Cardiac muscle cell (in vitro differentiated cells and primary cell): Measurements from ENCODE around the gene ROM1. TPM values are rescaled to one million over a fixed set of nuclear protein-coding genes. Genes with fewer than 3 reads are reported as not detected.

Source experiments
- DNase-seq, 2 donors: peaks; one replicate each; pipeline versions ENCODE4 v3.0.0 to v3.0.0-alpha.2; 2010 to 2017; ENCODE audit warnings: low read depth in 1 of 2, low spot score in 1 of 2
- H3K27ac ChIP-seq: fragments of 200-600 bp; sonication (generic); 2 replicates; pipeline ENCODE4 v1.5.1; 2016
- H3K27me3 ChIP-seq: fragments of 200-600 bp; sonication (generic); 2 replicates; pipeline ENCODE4 v1.6.0; 2016; ENCODE audit warnings: control low read depth
- H3K36me3 ChIP-seq: fragments of 200-600 bp; sonication (generic); 2 replicates; pipeline ENCODE4 v1.5.1; 2016; ENCODE audit warnings: control low read depth
- H3K4me1 ChIP-seq: fragments of 200-600 bp; sonication (generic); 2 replicates; pipeline ENCODE4 v1.8.1; 2017; ENCODE audit warnings: low read depth, mild to moderate bottlenecking, mixed run types
- H3K4me3 ChIP-seq: fragments of 200-600 bp; sonication (generic); 2 replicates; pipeline ENCODE4 v1.5.1; 2016; ENCODE audit warnings: mild to moderate bottlenecking
- H3K9me3 ChIP-seq: fragments of 200-600 bp; sonication (generic); 2 replicates; pipeline ENCODE4 v1.5.1; 2017; ENCODE audit warnings: low read depth, mild to moderate bottlenecking, control low read depth
- polyA plus RNA-seq: library from polyadenylated mRNA; unstranded; fragments of >200 nt; fragmentation: Nextera tagmentation; extraction: Ambion mirVana; gene quantifications from 2 replicates; pipeline ENCODE4 v1.2.1, GENCODE V29; 2016
- total RNA-seq: library from RNA; depleted of rRNA; stranded (reverse); fragments of >200 nt; gene quantifications from 2 replicates; pipeline ENCODE4 v1.2.3, GENCODE V29; 2016
- TF ChIP-seq, protein P1 (sequence below): IDR thresholded peaks from 2 replicates; pipeline ENCODE4 v1.5.1; 2012; ENCODE audit warnings: low read depth, mild to moderate bottlenecking, low read length

Gene ROM1
- total and polyA plus RNA-seq, 2 experiments from 2014 or later, result 3.3 to 6.9 TPM

GRCh38 chr11:62588966-62589637 lies 24.0 kb upstream of the ROM1 start:
- no peaks in the 10 kb centered on the region for H3K27me3 ChIP-seq
- peaks cover 10% of the 10 kb centered on the region for H3K4me1 ChIP-seq
- peaks cover 18% of the 10 kb centered on the region for H3K36me3 ChIP-seq
- TF ChIP-seq, protein P1, sequence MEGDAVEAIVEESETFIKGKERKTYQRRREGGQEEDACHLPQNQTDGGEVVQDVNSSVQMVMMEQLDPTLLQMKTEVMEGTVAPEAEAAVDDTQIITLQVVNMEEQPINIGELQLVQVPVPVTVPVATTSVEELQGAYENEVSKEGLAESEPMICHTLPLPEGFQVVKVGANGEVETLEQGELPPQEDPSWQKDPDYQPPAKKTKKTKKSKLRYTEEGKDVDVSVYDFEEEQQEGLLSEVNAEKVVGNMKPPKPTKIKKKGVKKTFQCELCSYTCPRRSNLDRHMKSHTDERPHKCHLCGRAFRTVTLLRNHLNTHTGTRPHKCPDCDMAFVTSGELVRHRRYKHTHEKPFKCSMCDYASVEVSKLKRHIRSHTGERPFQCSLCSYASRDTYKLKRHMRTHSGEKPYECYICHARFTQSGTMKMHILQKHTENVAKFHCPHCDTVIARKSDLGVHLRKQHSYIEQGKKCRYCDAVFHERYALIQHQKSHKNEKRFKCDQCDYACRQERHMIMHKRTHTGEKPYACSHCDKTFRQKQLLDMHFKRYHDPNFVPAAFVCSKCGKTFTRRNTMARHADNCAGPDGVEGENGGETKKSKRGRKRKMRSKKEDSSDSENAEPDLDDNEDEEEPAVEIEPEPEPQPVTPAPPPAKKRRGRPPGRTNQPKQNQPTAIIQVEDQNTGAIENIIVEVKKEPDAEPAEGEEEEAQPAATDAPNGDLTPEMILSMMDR, result peak; percentile 38
- H3K9me3 ChIP-seq, result no peaks in the 10 kb centered on the region
- H3K27ac ChIP-seq, result no peak overlapping the region
- no peak for DNase-seq
- H3K4me3 ChIP-seq, result no peak overlapping the region

DNA sequence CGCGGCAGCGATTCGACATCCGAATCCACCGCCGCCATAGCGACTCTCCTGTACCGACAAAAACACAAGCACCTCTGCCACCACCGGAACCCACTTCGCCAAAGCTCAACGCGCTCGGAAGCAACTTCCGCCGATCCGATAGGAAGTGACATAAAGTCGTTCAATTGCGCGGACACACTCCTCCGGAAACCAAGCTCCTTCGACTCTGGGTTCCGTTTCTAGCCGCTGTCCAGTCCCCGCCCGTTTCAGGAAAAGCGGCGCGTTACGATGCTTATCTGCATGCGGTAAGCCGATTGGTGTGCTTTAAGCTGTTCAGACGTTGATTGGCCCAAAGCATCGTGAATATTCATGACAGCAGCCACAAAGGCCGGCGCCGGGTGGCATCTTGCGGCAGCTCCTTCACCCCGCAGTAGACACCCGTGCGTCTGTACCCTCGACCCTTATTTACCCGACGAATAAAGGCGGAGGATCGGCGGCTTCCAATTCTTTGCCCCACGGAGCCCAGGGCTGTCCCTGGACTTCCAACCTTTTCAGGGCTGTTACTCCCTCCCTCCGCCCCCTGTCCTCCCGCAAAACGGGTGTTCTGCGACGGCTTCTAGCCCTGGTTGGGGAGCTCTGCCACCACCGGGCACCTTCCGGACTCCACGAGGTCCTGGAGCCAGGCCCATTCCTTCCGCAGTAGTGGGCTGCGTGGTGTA lies 21.5 kb upstream of the ROM1 start, which contains the start of gene TUT1:
TSS of gene TUT1 (minus strand) at position 76 of the 698 bp plus-strand sequence. CDS start at position 38, 38 bp downstream.
- TF ChIP-seq, protein P1, result no peak
- DNase-seq, result peak; percentile 99 to 100
- H3K27me3 ChIP-seq, result no peaks in the 10 kb centered on the region
- H3K27ac ChIP-seq, result peak within 1 kb of the TSS; percentile 89
- peaks cover 10% of the 10 kb centered on the region for H3K4me1 ChIP-seq
- H3K36me3 ChIP-seq, result peaks cover 33% of the 10 kb centered on the region
- peak within 1 kb of the TSS; percentile 84 for H3K4me3 ChIP-seq
- no peaks in the 10 kb centered on the region for H3K9me3 ChIP-seq

- TF ChIP-seq, protein P1, result no peak
- peaks cover 36% of the 10 kb centered on the region for H3K36me3 ChIP-seq
- no peak for DNase-seq
- H3K4me3 ChIP-seq, result peak overlapping the region; percentile 43
- no peaks in the 10 kb centered on the region for H3K9me3 ChIP-seq
- H3K4me1 ChIP-seq, result peaks cover 10% of the 10 kb centered on the region
- H3K27me3 ChIP-seq, result no peaks in the 10 kb centered on the region
- H3K27ac ChIP-seq, result peak overlapping the region; percentile 82
Measured at GRCh38 chr11:62592146-62592815, 20.8 kb upstream of the ROM1 start.

DNA sequence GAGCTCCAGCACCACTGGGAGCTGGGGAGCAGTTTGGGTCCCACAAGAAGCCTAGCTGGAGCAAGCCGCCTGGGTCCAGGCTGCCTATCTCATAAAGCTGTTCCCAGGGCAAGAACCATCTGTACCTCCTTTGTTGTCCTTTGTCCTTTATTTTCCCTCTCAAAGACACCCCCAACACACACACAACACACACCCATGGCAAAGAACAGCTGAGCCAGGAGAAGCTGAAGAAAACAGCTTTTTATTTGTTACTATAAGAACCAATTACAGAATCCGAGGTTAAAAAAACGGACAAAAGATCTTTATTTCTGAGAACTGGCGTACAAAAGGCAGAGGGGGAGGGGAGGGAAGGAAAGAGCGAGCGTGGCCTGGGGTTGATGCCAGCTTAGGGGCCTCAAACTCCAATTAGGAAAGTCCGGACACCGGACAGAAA lies 20.1 kb upstream of the ROM1 start:
- Histone ChIP-seq H3K36me3 (peaks cover 40% of the 10 kb centered on the region), H3K4me3 (no peak overlapping the region), H3K27ac (peak overlapping the region; percentile 82), H3K27me3 (no peaks in the 10 kb centered on the region), H3K4me1 (peaks cover 10% of the 10 kb centered on the region), H3K9me3 (no peaks in the 10 kb centered on the region)
- TF ChIP-seq, protein P1, result no peak
- DNase-seq, result no peak

- H3K36me3 ChIP-seq, result peaks cover 44% of the 10 kb centered on the region
Measured at GRCh38 chr11:62593434-62594044, 19.5 kb upstream of the ROM1 start.

More at GRCh38 chr11:62593434-62594044, 19.5 kb upstream of the ROM1 start:
- Histone ChIP-seq H3K4me1 (peaks cover 10% of the 10 kb centered on the region), H3K27ac (no peak overlapping the region), H3K4me3 (no peak overlapping the region), H3K9me3 (no peaks in the 10 kb centered on the region), H3K27me3 (no peaks in the 10 kb centered on the region)
- peak; percentile 81 to 86 for DNase-seq
- TF ChIP-seq, protein P1, result peak; percentile 80
